Suprapubic skin (tissue), 4 donors: ENCODE data around the gene GABRD. TPM values are rescaled to one million over a fixed set of nuclear protein-coding genes. Genes with fewer than 3 reads are reported as not detected.

Source experiments
- DNase-seq, 2 donors: peaks; one replicate each; pipeline ENCODE4 v3.0.0-alpha.2; 2019; ENCODE audit warnings: low spot score in 2 of 2
- H3K27ac ChIP-seq: fragments of 200-600 bp; sonication (generic); one replicate; pipeline ENCODE4 v1.5.1; 2019
- H3K27me3 ChIP-seq: fragments of 200-600 bp; sonication (generic); one replicate; pipeline ENCODE4 v1.5.1; 2019
- H3K36me3 ChIP-seq: fragments of 200-600 bp; sonication (generic); one replicate; pipeline ENCODE4 v1.5.1; 2019
- H3K4me1 ChIP-seq: fragments of 200-600 bp; sonication (generic); one replicate; pipeline ENCODE4 v1.5.1; 2019
- H3K4me3 ChIP-seq: fragments of 200-600 bp; sonication (generic); one replicate; pipeline ENCODE4 v1.5.1; 2019; ENCODE audit warnings: mild to moderate bottlenecking
- H3K9me3 ChIP-seq: fragments of 200-600 bp; sonication (generic); one replicate; pipeline ENCODE4 v1.5.1; 2019
- EP300 ChIP-seq: sonication (generic); formaldehyde crosslinking; IDR thresholded peaks from one replicate; pipeline ENCODE4 v1.6.1; 2017; ENCODE audit warnings: antibody characterized with exemption
- POLR2A ChIP-seq, 2 donors: fragments of 450-650 bp; IDR thresholded peaks; one replicate each; pipeline ENCODE4 v1.6.1; 2017; ENCODE audit warnings: antibody characterized with exemption in 2 of 2, mild to moderate bottlenecking in 2 of 2, moderate library complexity in 2 of 2
- POLR2AphosphoS5 ChIP-seq, 3 donors: sonication (generic); formaldehyde crosslinking; IDR thresholded peaks; one replicate each; pipeline ENCODE4 v1.6.1; 2017; ENCODE audit warnings: antibody characterized with exemption in 3 of 3
- WGBS: methylation state at CpG from one replicate; pipeline ENCODE4 v1.1.5; 2018; 5-methylcytosine and 5-hydroxymethylcytosine counted together
- total RNA-seq, 4 donors: library from RNA; depleted of rRNA; stranded (reverse); fragments of >200 nt; gene quantifications; one replicate each; pipeline ENCODE4 v1.1.0, GENCODE V29; 2016
- TF ChIP-seq, protein P1 (sequence below), 2 donors: fragments of 200-600 bp in 1 of 2; fragments of 450-650 bp in 1 of 2; sonication (generic) in 1 of 2; IDR thresholded peaks; one replicate each; pipeline ENCODE4 v1.5.1; 2016 to 2019; ENCODE audit warnings: antibody characterized with exemption in 2 of 2, mild to moderate bottlenecking in 1 of 2, moderate library complexity in 1 of 2

GABRD gene
- total RNA-seq, 4 donors from 2014 or later = 0.52 to 1.7 (median 1.2) TPM; not detected in 1

GRCh38 chr1:2076826-2077225 lies 57.7 kb downstream of the GABRD start:
- no peak for DNase-seq
- no peak for TF ChIP-seq POLR2A (IDR thresholded peaks at IDR 0.05)
- TF ChIP-seq, protein P1, sequence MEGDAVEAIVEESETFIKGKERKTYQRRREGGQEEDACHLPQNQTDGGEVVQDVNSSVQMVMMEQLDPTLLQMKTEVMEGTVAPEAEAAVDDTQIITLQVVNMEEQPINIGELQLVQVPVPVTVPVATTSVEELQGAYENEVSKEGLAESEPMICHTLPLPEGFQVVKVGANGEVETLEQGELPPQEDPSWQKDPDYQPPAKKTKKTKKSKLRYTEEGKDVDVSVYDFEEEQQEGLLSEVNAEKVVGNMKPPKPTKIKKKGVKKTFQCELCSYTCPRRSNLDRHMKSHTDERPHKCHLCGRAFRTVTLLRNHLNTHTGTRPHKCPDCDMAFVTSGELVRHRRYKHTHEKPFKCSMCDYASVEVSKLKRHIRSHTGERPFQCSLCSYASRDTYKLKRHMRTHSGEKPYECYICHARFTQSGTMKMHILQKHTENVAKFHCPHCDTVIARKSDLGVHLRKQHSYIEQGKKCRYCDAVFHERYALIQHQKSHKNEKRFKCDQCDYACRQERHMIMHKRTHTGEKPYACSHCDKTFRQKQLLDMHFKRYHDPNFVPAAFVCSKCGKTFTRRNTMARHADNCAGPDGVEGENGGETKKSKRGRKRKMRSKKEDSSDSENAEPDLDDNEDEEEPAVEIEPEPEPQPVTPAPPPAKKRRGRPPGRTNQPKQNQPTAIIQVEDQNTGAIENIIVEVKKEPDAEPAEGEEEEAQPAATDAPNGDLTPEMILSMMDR (IDR thresholded peaks at IDR 0.05) = no peak
- no peak for TF ChIP-seq POLR2AphosphoS5 (IDR thresholded peaks at IDR 0.05)
- TF ChIP-seq EP300 = no peak
- Histone ChIP-seq H3K9me3 (peaks cover 6% of the 10 kb centered on the region), H3K36me3 (no peaks in the 10 kb centered on the region), H3K4me1 (no peaks in the 10 kb centered on the region), H3K27me3 (peaks cover 30% of the 10 kb centered on the region), H3K4me3 (no peak overlapping the region), H3K27ac (no peak overlapping the region)
- WGBS = 93% methylated on average over 21 of the region's 21 CpGs

GRCh38 chr1:2078170-2078569 lies 59.0 kb downstream of the GABRD start:
- Histone ChIP-seq H3K4me3 (no peak overlapping the region), H3K4me1 (no peaks in the 10 kb centered on the region), H3K27ac (no peak overlapping the region), H3K27me3 (peaks cover 18% of the 10 kb centered on the region), H3K9me3 (peaks cover 6% of the 10 kb centered on the region), H3K36me3 (no peaks in the 10 kb centered on the region)
- TF ChIP-seq EP300 (no peak), POLR2AphosphoS5 (IDR thresholded peaks at IDR 0.05) (no peak), POLR2A (IDR thresholded peaks at IDR 0.05) (no peak)
- TF ChIP-seq, protein P1 (IDR thresholded peaks at IDR 0.05) = no peak
- 95% methylated on average over 7 of the region's 7 CpGs for WGBS
- DNase-seq = no peak

- no peaks in the 10 kb centered on the region for H3K36me3 ChIP-seq
- no peak overlapping the region for H3K27ac ChIP-seq
- H3K9me3 ChIP-seq = peaks cover 6% of the 10 kb centered on the region
- no peaks in the 10 kb centered on the region for H3K4me1 ChIP-seq
- DNase-seq = no peak
- TF ChIP-seq, protein P1 (IDR thresholded peaks at IDR 0.05) = no peak
- TF ChIP-seq POLR2AphosphoS5 (IDR thresholded peaks at IDR 0.05) (no peak), EP300 (no peak)
- no peak overlapping the region for H3K4me3 ChIP-seq
- H3K27me3 ChIP-seq = peaks cover 14% of the 10 kb centered on the region
- 90% methylated on average over 24 of the region's 28 CpGs for WGBS
Measured at GRCh38 chr1:2079396-2080085, 60.4 kb downstream of the GABRD start.

GRCh38 chr1:2080140-2080539 lies 61.0 kb downstream of the GABRD start:
- Histone ChIP-seq H3K4me1 (no peaks in the 10 kb centered on the region), H3K36me3 (no peaks in the 10 kb centered on the region), H3K4me3 (no peak overlapping the region), H3K27me3 (peaks cover 14% of the 10 kb centered on the region), H3K27ac (no peak overlapping the region), H3K9me3 (peaks cover 6% of the 10 kb centered on the region)
- DNase-seq = no peak
- WGBS = 91% methylated on average over 16 of the region's 16 CpGs
- TF ChIP-seq EP300 = no peak
- TF ChIP-seq, protein P1 (IDR thresholded peaks at IDR 0.05) = no peak
- no peak for TF ChIP-seq POLR2AphosphoS5 (IDR thresholded peaks at IDR 0.05)
- TF ChIP-seq POLR2A (IDR thresholded peaks at IDR 0.05) = no peak

Other genes with a start within 250 kb of the GABRD start
- gene NADK, start 240.9 kb upstream of the GABRD start, total RNA-seq = 10 to 100 TPM; 55.5 to 78.3 (median 64.1) TPM
- 100 to 1,000 TPM; 121 to 159 (median 153) TPM for gene GNB1, start 128.3 kb upstream of the GABRD start, total RNA-seq
- 1 to 10 TPM in 1 of 4 donors, under 1 TPM in 2, not detected in 1; 0.30 to 3.3 (median 0.81) TPM for gene CALML6, start 104.1 kb upstream of the GABRD start, total RNA-seq
- gene TMEM52, start 100.1 kb upstream of the GABRD start, total RNA-seq = 1 to 10 TPM; 2.2 to 6.0 (median 4.5) TPM
- not detected for gene CFAP74, start 15.6 kb upstream of the GABRD start, total RNA-seq
- 10 to 100 TPM; 21.7 to 31.5 (median 25.4) TPM for gene PRKCZ, start 31.1 kb downstream of the GABRD start, total RNA-seq
- gene FAAP20, start 175.4 kb downstream of the GABRD start, total RNA-seq = 10 to 100 TPM; 18.6 to 47.3 (median 24.9) TPM
- 10 to 100 TPM; 51.8 to 91.2 (median 68.1) TPM for gene SKI, start 209.0 kb downstream of the GABRD start, total RNA-seq